ENCODE results near the gene CTNNBL1.

Gene CTNNBL1

GRCh38 chr20:37845878-37846277 is 152.0 kb downstream of the CTNNBL1 start:
- no peak for DNase-seq
- Histone ChIP-seq H3K27me3 (replicated peaks) (no peaks in the 10 kb centered on the region), H3K36me3 (replicated peaks) (peaks cover 2% of the 10 kb centered on the region), H3K27ac (no peak overlapping the region), H3K4me3 (ENCODE audit: low read depth, low read length) (no peak overlapping the region)
- in situ Hi-C loops (cut with HindIII; ENCODE audit: low pct_ligation_motif_present, low sequenced_read_pairs) = no loop called here
- TF ChIP-seq, protein P1, sequence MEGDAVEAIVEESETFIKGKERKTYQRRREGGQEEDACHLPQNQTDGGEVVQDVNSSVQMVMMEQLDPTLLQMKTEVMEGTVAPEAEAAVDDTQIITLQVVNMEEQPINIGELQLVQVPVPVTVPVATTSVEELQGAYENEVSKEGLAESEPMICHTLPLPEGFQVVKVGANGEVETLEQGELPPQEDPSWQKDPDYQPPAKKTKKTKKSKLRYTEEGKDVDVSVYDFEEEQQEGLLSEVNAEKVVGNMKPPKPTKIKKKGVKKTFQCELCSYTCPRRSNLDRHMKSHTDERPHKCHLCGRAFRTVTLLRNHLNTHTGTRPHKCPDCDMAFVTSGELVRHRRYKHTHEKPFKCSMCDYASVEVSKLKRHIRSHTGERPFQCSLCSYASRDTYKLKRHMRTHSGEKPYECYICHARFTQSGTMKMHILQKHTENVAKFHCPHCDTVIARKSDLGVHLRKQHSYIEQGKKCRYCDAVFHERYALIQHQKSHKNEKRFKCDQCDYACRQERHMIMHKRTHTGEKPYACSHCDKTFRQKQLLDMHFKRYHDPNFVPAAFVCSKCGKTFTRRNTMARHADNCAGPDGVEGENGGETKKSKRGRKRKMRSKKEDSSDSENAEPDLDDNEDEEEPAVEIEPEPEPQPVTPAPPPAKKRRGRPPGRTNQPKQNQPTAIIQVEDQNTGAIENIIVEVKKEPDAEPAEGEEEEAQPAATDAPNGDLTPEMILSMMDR (IDR thresholded peaks at IDR 0.05; ENCODE audit: low read depth, low read length, missing control alignments) = no peak

- no peak for DNase-seq
- no peaks in the 10 kb centered on the region for H3K27me3 ChIP-seq (replicated peaks)
- TF ChIP-seq, protein P1 (IDR thresholded peaks at IDR 0.05; ENCODE audit: low read depth, low read length, missing control alignments) = no peak
- H3K27ac ChIP-seq = no peak overlapping the region
- peaks cover 2% of the 10 kb centered on the region for H3K36me3 ChIP-seq (replicated peaks)
- H3K4me3 ChIP-seq (ENCODE audit: low read depth, low read length) = no peak overlapping the region
- in situ Hi-C loops (cut with HindIII; ENCODE audit: low pct_ligation_motif_present, low sequenced_read_pairs) = no loop called here
These were observed 152.7 kb downstream of the CTNNBL1 start for GRCh38 chr20:37846573-37846972.

- TF ChIP-seq, protein P1 (IDR thresholded peaks at IDR 0.05; ENCODE audit: low read depth, low read length, missing control alignments) = no peak
- Histone ChIP-seq H3K4me3 (ENCODE audit: low read depth, low read length) (no peak overlapping the region), H3K27me3 (replicated peaks) (no peaks in the 10 kb centered on the region), H3K27ac (no peak overlapping the region), H3K36me3 (replicated peaks) (peaks cover 2% of the 10 kb centered on the region)
- in situ Hi-C loops (cut with HindIII; ENCODE audit: low pct_ligation_motif_present, low sequenced_read_pairs) = no loop called here
- DNase-seq = no peak
These were observed 154.9 kb downstream of the CTNNBL1 start for GRCh38 chr20:37848706-37849105.

GRCh38 chr20:37849156-37849555 is 155.3 kb downstream of the CTNNBL1 start:
- no peak for DNase-seq
- in situ Hi-C loops (cut with HindIII; ENCODE audit: low pct_ligation_motif_present, low sequenced_read_pairs) = no loop called here
- Histone ChIP-seq H3K27ac (no peak overlapping the region), H3K27me3 (replicated peaks) (no peaks in the 10 kb centered on the region), H3K36me3 (replicated peaks) (peaks cover 2% of the 10 kb centered on the region), H3K4me3 (ENCODE audit: low read depth, low read length) (no peak overlapping the region)
- TF ChIP-seq, protein P1 (IDR thresholded peaks at IDR 0.05; ENCODE audit: low read depth, low read length, missing control alignments) = no peak

DNA sequence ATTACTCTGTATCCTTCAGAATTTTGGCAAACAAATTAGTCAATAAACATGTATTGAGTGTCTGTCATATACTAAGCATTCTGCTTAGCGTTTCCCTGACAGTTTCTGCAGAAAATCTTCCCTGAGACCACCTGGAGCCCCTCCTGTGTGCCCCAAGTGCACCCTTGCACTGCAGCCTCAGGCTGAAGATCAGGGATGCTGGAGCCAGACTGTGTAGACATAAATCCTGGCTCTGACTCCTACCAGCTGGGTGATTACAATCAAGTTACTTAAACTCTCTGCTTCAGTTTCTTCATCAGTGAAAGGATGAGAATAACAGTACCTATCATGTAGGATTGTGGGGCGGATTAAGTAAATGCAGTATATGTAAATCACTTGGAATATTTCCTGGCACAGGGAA is 155.7 kb downstream of the CTNNBL1 start:
- TF ChIP-seq, protein P1 (IDR thresholded peaks at IDR 0.05; ENCODE audit: low read depth, low read length, missing control alignments) = no peak
- in situ Hi-C loops (cut with HindIII; ENCODE audit: low pct_ligation_motif_present, low sequenced_read_pairs) = no loop called here
- H3K27me3 ChIP-seq (replicated peaks) = no peaks in the 10 kb centered on the region
- no peak overlapping the region for H3K4me3 ChIP-seq (ENCODE audit: low read depth, low read length)
- no peak for DNase-seq
- peaks cover 2% of the 10 kb centered on the region for H3K36me3 ChIP-seq (replicated peaks)
- H3K27ac ChIP-seq = no peak overlapping the region

DNA sequence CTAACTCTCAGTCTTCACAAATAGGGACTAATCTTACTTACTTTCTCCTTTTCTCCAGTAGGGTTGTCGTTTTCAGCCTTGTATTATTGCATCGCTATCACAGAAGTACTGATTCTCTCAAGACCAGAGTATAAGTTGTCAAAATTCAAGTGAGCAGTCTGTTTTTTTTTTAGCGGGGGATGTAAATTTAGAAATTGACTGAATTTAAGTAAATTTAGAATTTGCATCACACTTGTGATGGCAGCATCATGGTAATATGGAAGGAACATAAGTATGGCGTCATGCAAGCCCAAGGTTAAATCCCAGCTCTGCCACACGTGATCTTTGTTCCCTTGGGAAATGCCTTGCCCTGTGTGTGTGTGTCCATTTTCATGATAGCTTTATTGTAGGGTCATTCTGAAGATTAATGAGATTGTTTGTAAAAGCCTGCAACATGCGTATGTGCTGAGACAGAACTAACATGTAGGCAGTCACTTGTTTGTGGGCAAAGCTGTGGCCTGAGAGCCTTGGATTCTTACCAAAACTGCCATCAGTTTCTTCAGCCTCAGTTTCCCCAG is 156.3 kb downstream of the CTNNBL1 start:
- DNase-seq = no peak
- Histone ChIP-seq H3K36me3 (replicated peaks) (no peaks in the 10 kb centered on the region), H3K27me3 (replicated peaks) (no peaks in the 10 kb centered on the region), H3K4me3 (ENCODE audit: low read depth, low read length) (no peak overlapping the region), H3K27ac (no peak overlapping the region)
- in situ Hi-C loops (cut with HindIII; ENCODE audit: low pct_ligation_motif_present, low sequenced_read_pairs) = no loop called here
- TF ChIP-seq, protein P1 (IDR thresholded peaks at IDR 0.05; ENCODE audit: low read depth, low read length, missing control alignments) = no peak

Data from brain microvascular endothelial cell (primary cell).